Body of pancreas (tissue), 4 donors: ENCODE measurements around the gene CERCAM.

Experiments used
- CTCF ChIP-seq, 7 experiments: fragments of 450-650 bp in 4 of 7; fragments of 200-600 bp in 3 of 7; sonication (generic) in 3 of 7; IDR thresholded peaks; one replicate each; pipeline ENCODE4 v1.5.1; 2016 to 2019; ENCODE audit warnings: antibody characterized with exemption in 7 of 7
- POLR2A ChIP-seq, 3 donors: fragments of 450-650 bp; IDR thresholded peaks; one replicate each; pipeline ENCODE4 v1.6.1; 2016; ENCODE audit warnings: antibody characterized with exemption in 3 of 3, mild to moderate bottlenecking in 2 of 3

- TF ChIP-seq CTCF (IDR thresholded peaks at IDR 0.05) (no peak), POLR2A (IDR thresholded peaks at IDR 0.05) (no peak)
These were observed 29.6 kb upstream of the CERCAM start for GRCh38 chr9:128390813-128391711.
